Measurements from ENCODE around the gene FBXO24.
A peak's percentile ranks its signal among the peaks of the same experiment; 100 is the strongest.
"Not testable (repeated sequence)": the region's sequence is repeated elsewhere in the genome, so short reads cannot be mapped to it uniquely, and the experiment has no call there.

The FBXO24 gene, protein sequence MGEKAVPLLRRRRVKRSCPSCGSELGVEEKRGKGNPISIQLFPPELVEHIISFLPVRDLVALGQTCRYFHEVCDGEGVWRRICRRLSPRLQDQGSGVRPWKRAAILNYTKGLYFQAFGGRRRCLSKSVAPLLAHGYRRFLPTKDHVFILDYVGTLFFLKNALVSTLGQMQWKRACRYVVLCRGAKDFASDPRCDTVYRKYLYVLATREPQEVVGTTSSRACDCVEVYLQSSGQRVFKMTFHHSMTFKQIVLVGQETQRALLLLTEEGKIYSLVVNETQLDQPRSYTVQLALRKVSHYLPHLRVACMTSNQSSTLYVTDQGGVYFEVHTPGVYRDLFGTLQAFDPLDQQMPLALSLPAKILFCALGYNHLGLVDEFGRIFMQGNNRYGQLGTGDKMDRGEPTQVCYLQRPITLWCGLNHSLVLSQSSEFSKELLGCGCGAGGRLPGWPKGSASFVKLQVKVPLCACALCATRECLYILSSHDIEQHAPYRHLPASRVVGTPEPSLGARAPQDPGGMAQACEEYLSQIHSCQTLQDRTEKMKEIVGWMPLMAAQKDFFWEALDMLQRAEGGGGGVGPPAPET

DNA sequence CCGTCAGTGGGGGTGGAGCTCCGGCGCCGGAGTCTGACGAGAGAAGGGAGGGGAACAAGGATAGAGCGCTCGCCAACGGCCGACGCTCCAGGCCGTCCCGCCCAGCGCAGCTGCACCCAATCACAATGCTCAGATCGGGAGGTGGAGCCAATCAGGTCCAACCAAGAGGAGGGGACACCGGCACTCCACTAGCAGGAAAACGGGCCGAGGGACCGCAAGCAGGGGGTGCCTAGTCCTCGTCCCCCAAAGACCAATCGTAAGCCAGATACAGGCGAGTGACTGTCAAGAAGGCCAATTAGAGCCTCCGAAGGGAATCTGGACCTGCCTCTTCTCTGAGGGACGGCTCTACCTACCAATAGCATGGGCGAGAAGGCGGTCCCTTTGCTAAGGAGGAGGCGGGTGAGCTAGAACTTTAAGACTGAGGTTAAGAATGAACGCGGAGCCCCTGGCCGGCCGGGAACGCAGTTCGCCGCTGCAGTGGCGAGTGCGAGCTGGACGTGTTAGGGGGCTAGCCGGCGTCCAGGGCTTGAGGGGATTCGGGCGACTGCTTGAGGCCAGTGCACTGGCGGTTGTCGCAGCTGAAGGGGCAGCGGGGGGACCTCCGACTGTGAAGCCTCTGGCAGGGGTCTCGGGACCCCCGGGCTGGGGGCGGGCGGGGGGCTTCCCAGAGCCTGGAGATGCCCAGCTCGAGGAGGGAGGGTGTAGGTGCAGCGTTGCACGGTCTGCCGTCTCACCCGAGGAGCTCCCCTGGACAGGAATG is at the start of gene FBXO24:
TSS of gene FBXO24 (plus strand) at position 63 of the 760 bp plus-strand sequence. CDS start at position 361, 298 bp downstream.
- DNase-seq (ENCODE audit: extremely low spot score, insufficient read length, low read depth) (peak; percentile 100), FAIRE-seq (peak; percentile 100)

DNA sequence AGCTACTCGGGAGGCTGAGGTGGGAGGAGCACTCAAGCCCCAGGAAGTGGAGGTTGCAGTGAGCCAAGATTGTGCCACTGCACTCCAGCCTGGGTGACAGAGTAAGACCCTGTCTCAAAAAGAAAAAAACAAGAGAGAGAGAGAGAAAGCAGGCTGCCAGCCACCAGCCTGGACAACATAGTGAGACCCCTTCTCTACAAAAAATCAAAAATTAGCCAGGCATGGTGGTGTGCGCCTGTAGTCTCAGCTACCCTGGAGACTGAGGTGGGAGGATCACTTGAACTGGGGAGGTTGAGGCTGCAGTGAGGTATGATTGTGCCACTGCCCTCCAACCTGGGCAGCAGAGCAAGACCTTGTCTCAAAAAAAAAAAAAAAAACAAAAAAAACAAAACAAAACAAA is 49.4 kb upstream of the FBXO24 start:
- DNase-seq (ENCODE audit: extremely low spot score, insufficient read length, low read depth); FAIRE-seq: not testable (repeated sequence)

DNA sequence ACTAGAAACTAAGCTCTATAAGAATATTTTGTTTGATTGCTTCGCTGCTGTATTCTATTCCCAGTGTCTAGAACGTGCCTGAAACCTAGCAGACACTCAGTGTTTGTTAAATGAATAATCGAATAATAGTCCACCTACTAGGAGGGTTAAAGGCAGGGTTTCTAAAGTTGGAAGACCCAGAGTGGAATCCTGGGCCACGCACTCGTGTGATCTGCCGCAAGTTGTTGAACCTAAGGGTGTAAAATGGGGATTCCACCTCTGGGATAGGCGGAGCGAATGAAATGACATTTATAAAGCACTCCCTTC is 47.8 kb upstream of the FBXO24 start:
- FAIRE-seq (no peak), DNase-seq (ENCODE audit: extremely low spot score, insufficient read length, low read depth) (no peak)

DNA sequence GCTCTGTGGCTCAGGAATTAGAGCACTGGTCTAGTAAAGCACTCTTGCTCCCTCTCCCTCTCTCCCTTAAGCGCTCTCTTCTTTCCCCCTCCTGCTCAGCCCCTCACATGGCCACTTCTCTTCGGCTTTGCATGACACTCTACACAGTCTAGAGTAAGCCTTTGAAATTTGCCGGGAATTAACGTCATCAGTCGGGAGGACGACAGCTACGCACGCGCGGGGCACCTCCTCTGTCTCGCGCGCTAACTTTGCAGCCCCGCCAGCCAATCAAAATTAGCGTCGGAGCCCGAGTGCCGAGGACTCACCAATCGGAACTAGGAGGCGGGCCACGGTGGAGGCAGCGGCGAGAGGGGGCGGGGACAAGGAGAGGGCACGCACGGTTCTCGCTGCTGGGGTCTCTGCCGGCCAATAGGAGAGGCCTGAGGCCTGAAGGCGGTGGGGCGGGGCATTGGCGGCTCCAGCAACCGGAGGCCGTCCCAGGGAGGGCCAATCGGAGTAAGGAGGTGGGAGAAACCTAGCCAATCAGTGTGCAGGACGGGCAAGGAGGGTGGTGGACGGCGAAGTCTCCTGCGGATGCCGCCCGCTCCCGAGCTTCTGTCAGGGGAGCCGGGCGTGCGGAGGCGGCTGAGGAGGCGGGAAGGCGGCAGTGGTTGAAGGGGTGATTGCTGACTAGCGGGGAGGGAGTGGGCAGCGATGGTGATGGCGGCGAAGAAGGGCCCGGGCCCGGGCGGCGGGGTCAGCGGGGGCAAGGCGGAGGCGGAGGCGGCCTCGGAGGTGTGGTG is 47.3 kb upstream of the FBXO24 start, which contains the start of gene AGFG2:
TSS of gene AGFG2 (plus strand) at position 550 of the 782 bp plus-strand sequence. CDS start at position 694, 144 bp downstream.
- FAIRE-seq, result peak; percentile 98
- peak; percentile 97 for DNase-seq (ENCODE audit: extremely low spot score, insufficient read length, low read depth)

DNA sequence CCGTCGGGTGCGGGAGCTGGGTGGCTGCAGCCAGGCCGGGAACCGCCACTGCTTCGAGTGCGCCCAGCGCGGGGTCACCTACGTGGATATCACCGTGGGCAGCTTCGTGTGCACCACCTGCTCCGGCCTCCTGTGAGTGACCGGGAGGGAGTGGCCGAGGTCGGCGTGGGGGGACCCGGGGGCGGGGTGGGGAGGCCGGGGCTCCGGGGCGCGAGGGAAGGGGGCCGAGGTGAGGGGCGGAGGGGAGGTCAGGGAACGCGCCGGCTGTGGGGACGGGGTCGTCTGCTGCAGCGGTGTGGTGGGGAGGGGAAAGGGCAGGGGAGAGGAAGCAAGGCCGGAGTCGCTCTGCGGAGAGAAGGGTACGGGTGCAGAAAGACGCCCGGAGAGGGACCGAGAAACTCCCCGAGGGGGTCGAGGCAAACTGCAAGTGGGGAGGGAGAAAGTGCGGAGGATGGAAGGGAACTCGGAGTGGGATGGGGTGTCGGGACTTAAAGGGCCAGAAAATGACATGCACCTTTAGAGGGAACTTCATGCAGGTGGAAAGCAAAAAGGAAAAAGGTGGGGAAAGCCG is 46.6 kb upstream of the FBXO24 start:
- no peak for FAIRE-seq
- DNase-seq (ENCODE audit: extremely low spot score, insufficient read length, low read depth), result no peak

DNA sequence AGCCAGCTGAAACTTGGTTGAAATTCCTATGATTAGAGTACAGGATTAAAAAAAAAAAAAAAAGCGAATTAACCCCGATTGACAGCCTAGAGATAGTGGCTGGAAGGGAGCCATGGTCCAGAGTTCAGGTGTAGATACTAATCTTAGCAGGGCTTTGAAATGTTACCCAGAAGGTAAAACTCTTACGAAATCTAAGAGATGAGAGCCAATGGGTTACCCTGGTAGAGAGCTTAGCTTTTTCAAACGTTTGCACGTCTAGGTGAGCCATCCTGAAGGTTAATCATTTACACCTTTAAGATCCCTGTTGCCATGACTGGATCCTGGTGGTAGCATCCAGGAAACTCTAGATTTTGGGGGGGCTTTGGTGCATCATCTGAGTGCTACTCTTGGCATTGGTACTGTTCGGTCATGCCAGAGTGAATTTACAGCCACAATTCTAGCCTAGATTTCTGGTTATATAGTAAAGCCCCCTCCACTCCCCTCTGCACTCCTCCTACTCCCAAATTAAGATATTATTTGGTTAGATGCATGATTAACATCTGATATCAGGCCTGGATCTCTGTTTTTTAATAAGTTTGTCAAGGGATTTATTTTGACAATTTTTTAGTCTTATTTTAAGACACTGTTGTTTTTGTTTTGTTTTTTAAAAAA is 45.9 kb upstream of the FBXO24 start:
- DNase-seq (ENCODE audit: extremely low spot score, insufficient read length, low read depth) (no peak), FAIRE-seq (no peak)

DNA sequence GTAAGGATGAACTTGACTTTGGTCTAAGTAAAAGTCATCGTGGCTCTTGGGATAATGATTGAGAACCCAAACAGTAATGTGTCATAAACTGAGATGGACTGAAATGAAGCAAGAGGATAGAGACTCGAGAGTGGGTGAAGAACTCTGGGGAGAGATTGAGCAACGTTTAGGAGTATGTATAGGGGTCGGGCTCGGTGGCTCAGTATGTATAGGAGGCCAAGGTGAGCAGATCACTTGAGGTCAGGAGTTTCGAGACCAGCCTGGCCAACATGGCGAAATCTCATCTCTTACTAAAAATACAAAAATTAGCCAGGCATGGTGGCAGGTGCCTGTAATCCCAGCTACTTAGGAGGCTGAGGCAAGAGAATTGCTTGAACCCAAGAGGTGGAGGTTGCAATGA is 44.8 kb upstream of the FBXO24 start:
- FAIRE-seq, result not testable (repeated sequence)

DNA sequence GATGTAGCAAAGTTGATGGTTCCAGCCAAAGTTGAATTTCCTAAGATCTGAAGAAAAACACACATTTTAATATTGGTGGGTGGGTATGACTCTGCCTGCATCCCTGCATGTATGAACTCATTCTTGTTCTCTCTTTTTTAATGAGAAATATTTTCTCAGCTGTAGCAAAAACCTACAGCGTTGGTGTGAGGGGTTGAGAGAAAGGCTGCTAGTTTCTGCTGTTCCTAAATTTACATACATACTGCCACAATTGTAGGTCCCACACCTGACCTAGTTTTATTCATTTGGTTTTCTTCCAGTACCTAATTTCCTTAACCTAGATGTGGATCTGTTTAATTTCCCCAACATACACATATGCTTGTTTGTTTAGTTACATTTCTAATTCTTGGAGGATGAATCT is 42.5 kb upstream of the FBXO24 start:
- FAIRE-seq (no peak), DNase-seq (ENCODE audit: extremely low spot score, insufficient read length, low read depth) (no peak)

More for the DNA sequence above, 44.8 kb upstream of the FBXO24 start:
- DNase-seq (ENCODE audit: extremely low spot score, insufficient read length, low read depth), result not testable (repeated sequence)

DNA sequence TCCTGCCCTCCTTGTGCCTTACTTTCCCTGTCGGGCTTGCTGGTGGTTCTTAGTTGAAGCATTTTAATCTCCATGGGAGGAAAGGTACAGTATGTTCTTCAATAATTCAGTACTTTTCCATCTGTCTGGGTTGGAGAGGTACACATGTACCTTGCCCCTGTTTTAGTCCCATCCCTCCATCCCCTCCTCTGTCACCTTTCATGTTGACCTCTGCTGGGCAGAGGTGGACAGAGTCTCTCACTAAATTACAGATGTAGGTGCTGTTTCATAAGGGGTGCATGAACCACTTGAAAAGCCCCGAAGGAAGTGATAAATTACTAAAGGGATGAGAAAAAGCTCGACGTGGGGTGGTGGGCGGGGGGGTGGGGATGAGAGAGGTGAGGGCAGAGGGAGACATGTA is 41.7 kb upstream of the FBXO24 start:
- FAIRE-seq (no peak), DNase-seq (ENCODE audit: extremely low spot score, insufficient read length, low read depth) (no peak)

DNA sequence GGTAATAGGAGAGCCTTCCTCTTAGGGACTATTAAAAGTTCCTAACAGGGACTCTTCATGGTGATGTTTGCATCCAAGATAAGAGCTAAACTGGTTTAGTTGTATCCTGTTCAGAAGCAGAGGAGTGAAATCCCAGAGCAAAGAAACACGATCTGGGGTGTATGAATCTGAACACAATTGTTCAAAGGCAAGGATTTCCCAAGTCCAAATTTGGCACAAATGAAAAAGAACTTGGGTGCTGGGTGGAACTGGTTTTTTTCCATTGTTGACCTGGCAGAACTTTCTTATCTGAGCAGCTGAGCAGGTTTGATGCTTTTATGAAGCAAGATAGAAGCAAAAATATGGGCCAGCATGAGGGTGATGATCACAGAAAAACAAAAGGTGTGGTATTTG is 41.2 kb upstream of the FBXO24 start:
- no peak for FAIRE-seq

DNA sequence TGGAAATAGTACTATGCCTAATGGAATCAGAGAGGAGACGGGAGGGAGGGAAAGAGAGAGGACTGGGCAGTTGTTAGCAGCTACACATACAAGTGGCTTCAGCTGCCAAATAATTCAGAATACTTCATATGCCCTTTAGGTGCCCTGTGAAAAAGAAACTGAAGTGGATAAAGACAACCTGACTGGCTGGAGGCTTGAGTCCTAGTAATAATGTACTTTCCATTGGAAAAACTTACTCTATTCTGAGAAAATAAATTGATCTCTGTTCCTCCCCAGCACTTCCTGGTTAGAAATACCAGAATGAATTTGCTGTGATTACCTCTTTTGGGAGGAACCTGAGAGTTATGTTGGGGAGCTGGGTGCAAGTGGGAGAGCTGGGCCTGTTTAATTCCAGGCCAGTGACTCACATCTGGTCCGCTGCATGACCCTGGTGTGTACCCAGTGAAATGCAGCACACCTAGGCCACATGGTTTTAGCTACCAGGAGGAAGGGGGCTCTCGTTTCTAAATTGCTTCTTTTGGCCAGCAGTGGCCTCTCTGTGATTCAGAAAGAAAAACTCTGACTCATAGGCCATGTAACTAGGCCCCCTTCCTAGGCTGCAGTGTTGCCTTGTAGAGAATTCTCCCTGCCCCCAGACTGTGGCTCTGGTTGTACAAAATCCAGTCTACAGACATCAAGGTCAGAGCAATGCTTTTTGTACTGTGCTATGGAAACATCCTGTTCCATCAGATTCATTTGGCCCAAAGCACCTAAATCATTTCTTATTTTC is 40.6 kb upstream of the FBXO24 start:
- DNase-seq (ENCODE audit: extremely low spot score, insufficient read length, low read depth) (no peak), FAIRE-seq (peak; percentile 89)

More for the DNA sequence above, 41.2 kb upstream of the FBXO24 start:
- DNase-seq (ENCODE audit: extremely low spot score, insufficient read length, low read depth), result no peak

DNA sequence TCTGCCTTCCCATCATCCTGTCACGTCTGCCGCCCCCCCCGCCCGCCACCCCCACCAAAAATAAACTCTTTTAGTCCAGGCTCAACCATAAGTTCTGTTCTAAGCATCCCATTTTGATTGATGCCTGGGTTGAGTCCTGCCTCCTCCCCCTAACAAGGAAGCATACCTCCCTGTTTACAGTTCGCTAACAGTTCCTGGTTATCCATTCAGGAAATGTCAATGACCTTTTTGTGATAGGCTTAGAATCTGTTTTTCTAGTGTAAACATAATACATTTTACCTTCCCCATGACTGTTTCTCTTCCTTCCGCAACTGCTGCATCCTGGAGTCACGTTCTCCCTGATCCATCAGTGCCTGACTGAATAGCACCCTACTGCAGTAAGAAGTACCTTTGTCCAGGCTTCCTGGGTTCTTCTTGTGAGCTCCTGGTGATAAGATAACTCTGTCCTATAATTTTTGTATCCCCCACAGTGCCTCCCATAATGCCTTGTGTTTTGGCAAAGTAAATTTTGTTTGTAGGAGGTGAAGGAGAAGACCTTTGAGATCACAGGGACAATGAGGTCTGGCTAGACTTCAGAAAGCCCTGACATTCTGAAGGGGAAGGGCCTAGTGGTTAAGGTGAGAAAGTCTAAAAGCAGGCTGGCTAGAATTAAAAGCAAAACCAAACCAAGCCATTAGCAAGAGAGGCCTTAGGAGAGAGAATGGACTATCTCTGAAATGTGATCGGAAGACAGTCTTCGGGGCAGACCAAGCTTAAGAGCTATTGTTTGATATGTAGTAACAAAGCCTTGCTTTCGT is 39.8 kb upstream of the FBXO24 start:
- no peak for DNase-seq (ENCODE audit: extremely low spot score, insufficient read length, low read depth)
- FAIRE-seq, result peak; percentile 87

DNA sequence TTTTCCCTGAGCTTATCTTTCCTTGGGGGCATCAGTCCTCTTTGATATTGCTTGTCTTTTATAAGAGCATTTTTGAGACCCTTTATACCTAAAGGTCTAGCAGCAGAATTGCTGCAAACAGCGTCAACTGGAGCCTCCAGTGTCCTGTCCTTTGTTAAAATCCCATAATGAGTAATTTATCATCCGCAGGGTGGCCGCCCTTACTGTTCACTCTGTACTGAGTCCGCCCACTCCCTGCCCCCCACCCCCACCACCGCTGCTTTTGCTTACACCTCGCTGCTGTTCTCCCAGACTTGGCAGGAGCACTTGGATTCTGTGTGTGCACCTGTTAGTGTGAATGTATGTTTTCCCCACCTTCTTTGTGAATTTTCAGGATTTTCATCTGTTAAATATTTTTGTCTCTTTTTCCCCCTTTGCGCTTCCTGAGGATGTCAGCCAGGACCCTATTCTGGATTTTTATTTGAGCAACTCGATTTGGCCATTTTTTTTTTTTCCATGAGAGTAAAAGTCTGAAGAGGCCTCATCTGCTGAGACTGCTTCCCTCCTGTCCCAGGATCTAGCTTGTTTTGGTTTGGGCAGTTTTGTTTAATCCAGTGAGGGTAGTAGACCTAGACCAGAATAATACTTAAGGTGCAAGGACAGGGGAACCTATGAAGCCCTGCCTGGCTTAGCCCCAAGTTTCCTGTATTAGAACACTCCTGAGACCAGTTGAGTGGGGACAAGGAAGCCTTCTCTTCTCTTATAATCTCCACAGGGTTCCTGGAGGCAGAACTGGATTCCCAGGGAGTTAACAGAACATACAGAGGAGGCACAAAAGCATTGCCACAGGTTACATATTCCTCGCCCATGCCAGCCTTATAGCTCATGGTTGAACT is 39.0 kb upstream of the FBXO24 start:
- FAIRE-seq (no peak), DNase-seq (ENCODE audit: extremely low spot score, insufficient read length, low read depth) (no peak)

DNA sequence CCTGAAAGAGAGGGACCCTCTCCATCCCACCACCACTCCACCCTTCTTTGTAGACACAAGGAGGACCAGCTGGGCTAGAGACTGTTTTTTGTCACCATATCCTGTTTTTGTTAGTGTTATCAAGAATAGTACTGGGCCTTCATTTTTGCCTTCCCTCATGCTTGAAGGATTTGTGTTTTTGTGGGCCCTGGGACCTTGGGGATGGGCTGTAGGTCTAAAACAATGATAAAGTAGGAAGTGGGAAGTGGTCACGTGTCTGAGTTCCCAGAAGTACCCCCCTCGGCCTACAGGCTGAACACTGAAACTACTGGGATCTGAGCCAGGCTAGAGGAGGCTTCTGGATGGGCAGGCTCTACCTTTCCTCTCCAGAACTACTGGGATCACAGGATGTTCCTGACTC is 38.3 kb upstream of the FBXO24 start:
- no peak for DNase-seq (ENCODE audit: extremely low spot score, insufficient read length, low read depth)
- FAIRE-seq, result no peak

DNA sequence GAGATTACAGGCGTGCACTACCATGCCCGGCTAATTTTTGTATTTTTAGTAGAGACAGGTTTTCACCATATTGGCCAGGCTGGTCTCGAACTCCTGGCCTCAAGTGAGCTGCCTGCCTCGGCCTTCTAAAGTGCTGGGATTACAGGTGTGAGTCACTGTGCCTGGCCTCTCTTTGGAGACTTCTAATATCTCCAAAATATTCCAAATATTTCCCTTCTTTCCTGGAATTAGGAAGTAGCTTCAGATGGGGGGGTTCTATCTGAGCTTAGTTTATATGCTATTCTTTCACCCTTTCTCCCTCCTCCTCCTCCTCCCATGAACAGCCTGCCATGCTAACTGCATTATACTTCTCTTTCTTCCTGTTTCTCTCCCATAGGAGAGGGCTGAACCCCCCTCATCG is 37.7 kb upstream of the FBXO24 start:
- not testable (repeated sequence) for FAIRE-seq; DNase-seq (ENCODE audit: extremely low spot score, insufficient read length, low read depth)

DNA sequence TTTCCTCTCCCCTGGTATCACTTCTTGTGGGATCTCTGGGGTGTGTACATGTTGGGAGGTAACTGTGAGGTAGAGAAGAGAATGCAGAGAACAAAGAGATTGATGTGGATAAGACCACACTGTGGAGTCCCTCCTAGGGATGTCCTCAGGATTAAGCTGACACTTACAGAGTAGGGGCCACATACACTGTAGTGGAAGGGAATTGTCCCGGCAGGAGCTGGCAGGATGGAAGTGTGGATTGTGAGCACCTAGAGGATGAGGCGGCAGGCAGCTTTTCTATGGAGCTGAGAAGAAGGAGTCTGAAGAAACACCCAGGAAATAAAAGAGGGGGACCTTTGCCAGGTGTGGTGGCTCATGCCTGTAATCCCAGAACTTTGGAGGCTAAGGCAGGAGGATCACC is 33.6 kb upstream of the FBXO24 start:
- DNase-seq (ENCODE audit: extremely low spot score, insufficient read length, low read depth), result no peak
- no peak for FAIRE-seq

DNA sequence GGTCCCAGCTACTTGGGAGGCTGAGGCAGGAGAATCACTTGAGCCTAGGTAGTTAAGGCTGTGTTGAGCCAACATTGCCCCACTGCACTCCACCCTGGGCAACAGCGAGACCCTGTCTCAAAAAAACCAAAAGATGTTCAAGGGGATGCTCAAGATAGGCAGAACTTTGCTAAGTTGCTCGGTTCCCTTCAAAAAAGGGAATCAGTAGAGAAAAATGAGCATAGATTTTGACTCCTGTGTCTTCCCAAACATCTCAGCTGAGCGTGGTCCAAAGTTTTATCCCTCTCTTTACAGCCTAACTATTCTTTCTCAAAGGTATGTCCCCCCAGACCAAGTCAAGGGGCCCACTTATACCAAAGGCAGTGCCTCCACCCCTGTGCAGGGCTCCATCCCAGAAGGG is 33.1 kb upstream of the FBXO24 start:
- no peak for DNase-seq (ENCODE audit: extremely low spot score, insufficient read length, low read depth)
- FAIRE-seq, result no peak
